GM19328 (cell line): ENCODE measurements around the gene C10orf90.

Experiments
- ATAC-seq: cut with Tn5 transposase; IDR thresholded peaks from one replicate; pipeline ENCODE4 v1.9.1; 2021; ENCODE audit warnings: mild to moderate bottlenecking, moderate library complexity; ENCODE audit not compliant: unreplicated experiment

The C10orf90 gene

DNA sequence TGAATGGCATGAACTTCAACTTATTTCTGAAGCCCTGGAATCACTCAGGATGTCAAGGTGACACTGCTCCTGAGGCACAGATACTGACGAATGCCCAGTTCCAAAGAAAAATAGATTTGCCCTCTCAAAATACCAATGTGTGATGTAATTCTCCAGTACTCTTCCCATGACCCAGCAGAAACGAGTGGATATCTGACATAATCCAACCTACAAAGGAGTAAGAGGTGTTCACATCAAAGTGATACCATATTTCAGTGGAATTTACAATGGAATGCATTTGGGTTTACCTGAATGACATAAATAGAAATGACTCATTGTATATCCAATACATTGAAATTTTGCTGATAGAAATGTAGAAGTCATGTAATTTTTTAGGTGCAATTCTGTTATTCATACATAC, 161.3 kb downstream of the C10orf90 start:
- ATAC-seq: no peak

DNA sequence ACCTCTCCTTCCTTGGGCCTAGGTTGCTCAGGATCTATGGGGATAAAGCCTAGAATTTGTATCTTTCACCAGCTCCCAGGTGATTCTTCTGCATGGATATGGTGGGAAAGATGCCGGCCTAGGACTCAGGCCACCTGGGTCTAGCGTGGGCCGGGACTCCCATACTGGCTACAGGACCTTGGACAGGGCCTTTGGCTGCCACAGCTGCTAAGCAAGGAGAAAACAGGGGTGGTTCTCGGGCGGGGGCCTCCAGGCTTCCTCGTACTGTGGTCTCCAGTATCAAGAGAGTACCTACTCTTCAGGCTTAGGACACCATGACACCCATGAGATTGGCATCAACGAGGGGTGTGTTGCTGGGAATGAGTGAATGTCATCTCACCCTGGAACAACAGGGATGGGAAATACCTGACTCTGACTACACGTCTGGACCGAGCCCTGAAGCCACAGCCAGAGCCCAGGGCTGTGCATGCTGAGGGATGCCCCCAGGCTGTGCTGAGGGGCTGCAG, 161.9 kb downstream of the C10orf90 start:
- ATAC-seq: no peak

DNA sequence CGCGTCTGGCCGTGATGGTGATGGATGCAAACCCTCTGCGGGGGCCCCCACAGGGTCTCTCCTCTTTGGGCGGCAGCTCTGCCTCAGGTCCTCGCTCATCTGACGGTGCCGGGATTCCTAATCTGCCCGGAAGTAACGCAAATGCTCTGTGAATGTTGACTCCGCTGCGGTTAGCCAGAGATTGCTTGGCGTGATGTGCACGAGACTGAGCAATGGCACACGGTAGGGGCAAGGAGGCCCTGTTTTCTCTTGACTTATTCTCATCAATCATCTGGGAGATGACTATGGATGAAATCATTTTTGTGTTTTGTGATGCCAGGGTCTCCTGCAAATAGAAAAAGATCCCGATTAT, 165.8 kb downstream of the C10orf90 start:
- ATAC-seq: no peak

DNA sequence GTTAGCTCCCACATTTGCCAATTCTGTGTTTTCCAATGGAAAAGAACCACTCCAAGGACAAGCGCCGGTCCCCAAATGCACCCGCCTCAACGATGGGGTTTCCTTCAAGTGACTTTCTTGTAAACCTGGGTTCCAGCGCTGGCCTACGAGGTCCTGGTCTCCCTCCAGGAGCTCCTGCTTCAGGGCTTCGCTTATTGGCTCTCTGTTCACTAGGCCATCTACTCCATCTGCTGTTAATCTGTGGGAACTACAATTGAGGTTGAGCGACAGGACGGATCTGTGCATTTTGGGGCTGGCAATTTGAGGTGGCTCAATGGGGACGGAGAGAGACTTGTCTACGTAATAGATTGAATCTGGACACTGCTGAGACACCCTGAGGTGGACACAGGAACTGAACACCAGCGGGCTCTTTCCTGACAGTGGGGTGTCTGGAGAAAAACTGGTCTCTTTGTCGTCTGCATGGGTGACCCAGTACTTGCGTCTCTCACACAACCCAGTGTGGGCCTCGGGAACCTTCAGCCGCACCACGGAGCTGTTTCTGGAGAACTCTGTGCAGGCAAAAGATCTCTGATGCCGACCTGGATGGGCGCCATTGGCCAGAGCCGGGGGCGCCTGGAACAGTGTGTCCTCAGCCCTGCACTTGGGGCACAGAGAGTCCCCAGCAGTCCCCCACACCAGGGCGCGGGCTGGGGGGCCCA, 166.3 kb downstream of the C10orf90 start:
- ATAC-seq: no peak

DNA sequence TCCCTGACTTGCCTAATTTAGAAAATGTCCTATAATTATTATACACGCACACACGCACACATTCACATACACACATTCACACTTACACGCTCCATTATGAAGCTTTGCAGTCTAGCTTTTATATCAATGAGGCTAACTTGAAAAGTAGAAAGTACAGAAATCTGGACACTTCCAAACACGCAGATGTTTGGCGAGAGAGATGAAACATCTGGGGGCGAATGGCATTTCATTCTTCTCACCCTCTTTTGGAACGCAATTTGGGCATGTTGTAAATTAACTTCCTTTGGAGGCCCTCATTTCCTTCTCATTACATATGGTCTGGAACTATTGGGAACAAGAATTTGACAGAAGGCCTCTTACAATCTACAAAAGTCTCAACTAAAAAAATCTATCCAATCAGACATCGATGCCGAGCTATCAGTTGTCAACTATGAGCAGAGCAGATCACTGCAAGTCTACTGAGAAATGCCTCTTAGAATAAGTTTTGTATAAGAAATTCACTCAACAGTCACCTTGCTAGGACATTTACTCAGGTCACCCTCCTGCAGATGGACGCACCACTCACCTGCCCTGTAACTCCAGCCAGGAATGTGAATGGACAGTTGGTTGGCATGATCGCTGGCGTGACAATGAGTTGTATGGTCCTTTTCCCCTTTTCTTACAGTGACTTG, 167.0 kb downstream of the C10orf90 start:
- ATAC-seq: no peak

DNA sequence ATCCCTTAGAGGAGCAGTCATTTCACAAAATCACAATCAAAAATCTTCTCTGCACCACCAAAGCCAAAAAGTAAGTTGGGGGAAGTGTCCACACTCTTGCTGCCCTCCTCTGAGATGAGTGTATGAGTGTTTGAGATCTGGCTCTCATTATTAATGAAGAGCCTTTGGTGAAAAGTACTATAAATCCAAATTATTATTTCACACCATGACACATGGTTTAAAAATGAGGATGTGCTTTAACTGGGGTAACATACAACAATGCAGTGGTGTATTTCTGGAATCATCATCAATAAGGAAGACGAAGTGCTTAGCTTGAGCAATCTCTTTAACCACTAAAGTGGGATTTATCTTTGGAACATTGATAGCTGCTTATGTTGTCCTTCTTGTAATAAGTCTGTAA, 168.1 kb downstream of the C10orf90 start:
- no peak for ATAC-seq

DNA sequence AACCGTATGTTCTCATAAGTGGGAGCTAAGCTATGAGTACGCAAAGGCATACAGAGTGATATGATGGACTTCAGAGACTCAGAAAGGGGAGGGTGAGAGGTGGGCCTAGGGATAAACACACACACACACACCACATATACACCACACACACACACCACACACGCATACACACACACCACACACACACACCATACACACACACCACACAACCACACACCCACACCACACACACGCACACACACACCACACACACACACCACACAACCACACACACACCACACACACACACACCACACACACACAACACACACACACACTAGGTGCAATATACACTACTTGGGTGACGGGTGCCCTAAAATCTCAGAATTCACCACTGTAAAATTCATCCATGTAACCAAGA, 168.7 kb downstream of the C10orf90 start:
- ATAC-seq: no peak

DNA sequence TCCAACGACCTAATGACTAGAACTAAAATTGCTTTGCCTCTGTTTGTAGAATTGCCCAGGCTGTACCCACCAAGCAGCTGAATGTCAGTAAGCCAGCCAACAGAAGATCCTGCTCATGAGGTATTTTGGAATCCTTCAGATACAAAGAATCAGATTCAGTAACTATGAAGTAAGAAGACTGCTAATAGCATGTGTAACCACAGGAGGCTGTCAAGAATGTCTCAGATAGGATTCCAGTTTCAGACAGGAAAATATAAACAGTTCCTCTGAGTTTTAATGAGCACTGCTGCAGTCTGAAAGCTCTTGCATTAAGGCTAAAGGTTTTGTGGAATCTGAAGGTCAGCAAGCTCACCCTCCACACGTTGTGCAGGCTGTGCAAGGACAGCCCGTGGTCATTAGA, 169.6 kb downstream of the C10orf90 start:
- ATAC-seq: no peak

DNA sequence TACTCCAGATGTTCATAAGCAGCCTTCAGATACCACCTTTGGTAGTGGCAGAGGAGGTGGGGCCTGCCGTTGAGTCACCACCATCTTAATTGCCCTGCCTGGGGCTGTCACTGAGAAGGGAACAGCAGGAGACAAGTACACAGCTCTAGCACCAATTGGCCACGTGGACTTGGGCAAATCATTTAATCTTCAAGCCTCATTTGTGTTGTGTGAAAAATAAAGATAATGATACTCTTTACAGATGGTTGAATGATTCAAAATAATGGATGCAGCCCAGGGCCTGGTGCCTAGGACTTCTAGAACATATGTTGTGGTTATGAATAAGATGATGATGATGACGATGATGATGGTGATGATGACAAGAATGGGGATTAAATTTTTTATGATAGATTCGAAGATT, 170.3 kb downstream of the C10orf90 start:
- ATAC-seq: no peak

DNA sequence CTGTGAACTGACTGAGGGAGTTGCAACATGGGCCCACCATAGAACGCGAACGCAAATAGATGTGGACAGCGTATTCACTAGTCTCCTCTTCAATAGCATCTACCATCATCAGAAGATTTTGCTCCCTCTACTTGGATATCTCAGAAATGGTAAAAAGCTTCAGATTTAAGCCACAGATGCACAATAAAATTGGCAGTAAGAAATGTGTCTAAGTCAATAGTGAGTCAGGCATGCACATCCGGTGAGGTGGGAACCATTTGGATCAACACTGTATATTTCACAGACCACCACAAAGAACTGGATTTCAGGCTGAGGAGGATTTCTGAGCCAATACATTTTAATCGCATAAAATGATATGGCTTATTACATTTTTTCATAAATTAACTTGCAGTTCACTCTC, 170.7 kb downstream of the C10orf90 start:
- ATAC-seq: no peak

DNA sequence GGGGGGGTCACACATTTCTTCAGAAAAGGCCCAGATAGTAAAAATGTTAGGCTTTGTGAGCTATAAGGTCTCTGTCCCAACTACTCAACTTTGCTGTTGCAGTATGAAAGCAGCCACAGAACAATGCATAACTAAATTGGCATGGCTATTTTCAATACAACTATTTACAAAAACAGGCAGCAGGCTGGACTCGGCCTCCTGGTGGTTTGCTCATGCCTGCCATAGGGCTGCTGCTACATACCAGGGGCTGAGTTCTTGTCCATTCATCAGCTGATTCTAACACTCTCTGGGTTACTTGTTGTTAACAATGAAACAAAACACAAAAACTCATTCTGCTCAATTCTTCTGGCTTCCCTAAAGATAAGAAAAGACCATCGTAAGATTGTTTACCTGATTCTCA, 172.8 kb downstream of the C10orf90 start:
- ATAC-seq: no peak

DNA sequence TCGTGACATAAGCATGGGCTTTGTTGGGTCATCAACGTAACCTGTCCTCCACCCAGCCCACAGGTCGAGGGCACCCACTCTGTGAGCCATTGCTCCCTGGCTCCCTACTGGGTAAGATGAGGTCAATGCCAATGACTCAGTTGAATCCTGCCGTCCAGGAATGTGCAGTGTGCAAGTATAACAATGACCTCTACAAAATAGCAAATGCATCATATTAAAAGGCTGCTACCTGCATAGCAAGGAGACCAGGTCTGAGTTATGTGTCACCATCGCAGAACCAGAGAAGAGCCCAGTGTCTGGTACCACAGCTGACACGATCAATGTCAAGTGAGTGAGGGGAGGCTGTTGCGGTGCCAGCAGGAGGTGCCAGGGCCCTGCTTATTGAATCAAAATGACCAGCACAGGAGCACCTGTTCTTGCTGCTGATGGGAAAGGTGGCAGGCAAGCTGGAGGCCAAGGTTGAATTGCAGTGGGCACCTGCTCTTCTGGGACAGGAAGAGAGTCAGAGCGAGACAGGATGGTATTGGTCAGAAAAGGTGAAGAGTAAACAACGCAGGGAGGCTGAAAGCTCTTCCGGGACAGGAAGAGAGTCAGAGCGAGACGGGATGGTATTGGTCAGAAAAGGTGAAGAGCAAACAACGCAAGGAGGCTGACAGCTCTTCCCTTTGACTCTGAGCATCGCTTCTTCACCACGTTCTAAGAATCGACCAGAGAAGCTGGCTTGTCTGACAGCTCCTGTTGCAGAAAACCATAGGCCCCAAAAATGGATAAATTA, 173.5 kb downstream of the C10orf90 start:
- no peak for ATAC-seq

DNA sequence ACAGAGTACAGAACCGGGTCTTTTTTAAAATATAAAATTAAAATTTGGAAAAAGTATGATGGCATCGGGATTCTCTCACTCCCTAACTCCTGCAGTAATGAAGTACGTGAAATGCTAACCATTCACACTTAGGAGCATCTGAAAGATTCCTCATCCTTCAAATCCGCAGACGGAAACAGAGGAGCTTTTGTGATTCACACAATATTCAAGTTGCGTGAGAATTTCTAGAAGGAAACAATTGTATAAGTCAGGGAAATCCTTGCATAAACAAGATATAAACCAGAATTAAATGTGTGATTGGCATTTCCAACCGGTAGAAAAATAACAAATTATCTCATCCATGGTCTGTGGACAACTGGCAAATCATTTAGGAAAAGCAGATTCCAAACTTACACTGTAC, 179.0 kb downstream of the C10orf90 start:
- no peak for ATAC-seq

DNA sequence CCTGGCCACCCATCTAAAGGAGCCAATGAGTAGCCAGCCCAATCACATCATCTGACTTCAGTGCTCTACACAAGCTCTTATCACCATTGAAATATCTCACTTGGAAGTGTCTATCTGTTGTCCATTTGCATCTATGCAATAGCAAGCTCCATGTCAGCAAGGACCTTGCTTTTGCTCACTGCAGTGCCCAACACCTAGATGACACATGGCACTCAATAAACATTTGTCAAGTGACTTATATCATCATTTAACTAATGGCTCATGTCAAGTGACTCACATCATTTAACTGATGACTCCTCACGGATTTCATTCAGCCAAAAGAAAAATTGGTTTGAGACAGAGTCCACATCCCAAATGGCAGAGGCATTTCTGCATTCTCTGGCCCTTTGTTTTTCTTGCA, 189.3 kb downstream of the C10orf90 start:
- no peak for ATAC-seq

DNA sequence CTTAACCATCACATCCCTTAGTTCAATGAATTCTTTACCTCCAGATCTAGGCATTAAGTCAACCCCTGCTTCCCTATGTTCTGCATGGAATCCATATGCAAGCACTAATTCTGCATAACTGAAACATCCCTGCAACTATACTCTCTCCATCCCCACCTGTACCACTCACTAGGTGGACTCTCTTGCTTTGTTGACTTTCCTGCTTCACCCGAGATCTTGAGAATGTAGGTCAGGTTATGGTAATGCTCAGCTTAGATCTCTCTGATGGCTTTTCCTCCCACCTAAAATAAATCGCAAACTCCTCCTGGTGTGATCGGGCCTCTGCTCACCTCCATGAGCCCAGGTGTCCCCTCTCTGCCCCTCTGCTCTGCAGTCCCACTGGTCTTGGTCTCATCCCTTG, 189.8 kb downstream of the C10orf90 start:
- ATAC-seq: no peak

DNA sequence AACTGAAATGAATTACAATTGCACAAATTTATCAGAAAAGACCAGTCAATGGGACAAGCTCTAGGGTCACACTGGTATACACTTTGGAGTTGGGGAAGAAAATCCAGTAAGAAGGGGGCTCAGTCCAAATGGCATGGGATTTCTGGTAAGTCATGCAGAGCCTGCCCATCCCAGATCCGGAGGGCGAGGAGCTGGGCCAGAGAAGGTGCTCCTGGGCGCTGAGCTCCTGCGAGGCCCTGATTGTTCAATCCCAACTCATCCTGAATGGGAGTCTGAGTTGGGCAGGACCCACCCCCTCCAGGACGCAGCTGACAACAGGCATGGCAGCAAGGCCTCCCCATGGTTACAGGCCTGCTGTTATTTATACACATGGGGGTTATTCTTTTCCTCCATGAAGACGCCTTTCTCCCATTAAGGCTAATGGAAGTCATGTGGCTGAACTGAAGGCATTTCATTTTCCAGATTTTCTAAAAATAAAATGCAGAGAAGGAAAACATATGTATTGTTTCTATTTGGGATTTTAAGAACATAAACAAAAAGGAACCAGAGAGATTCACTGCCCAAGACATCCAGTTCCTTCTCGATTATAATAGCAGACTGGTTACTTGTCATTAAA, 191.1 kb downstream of the C10orf90 start:
- no peak for ATAC-seq

DNA sequence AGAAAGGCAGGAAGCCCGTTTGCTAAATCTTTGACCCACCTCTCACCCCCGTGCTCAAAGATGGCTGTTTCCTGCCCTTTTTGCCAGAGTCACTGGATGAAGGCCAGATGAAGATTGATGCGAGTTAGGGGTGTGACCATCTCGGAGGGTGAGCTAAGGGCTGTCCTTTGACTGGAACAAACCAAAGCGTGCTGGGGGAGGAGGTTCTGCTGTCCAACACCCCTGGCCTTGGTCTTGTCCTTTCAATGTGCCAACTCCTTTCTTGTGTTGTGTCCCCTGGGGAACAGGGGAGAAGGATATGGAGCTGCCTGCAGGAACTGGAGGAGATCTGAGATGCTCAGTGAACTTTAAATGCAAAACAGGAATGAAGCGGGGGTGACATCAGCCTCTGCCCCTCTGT, 191.9 kb downstream of the C10orf90 start:
- ATAC-seq: no peak

DNA sequence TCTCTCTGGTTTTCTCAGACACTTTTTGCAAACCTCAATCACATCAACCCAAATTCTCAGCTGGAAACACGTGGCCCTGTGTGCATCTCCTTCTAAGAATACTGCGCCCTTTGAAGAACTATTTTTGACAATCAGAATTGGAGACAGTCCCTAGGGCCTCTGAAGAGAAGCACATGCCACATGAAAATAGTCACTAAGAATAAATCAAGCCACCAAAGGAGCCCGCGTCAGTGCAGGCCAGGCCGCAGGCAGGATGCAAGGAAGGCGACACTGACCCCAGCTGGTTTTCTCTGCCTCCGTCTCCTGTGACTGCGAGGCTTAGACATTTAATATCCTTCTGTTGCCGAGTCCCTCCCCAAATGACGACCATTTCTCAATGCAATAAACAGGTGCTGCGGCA, 194.2 kb downstream of the C10orf90 start:
- no peak for ATAC-seq

DNA sequence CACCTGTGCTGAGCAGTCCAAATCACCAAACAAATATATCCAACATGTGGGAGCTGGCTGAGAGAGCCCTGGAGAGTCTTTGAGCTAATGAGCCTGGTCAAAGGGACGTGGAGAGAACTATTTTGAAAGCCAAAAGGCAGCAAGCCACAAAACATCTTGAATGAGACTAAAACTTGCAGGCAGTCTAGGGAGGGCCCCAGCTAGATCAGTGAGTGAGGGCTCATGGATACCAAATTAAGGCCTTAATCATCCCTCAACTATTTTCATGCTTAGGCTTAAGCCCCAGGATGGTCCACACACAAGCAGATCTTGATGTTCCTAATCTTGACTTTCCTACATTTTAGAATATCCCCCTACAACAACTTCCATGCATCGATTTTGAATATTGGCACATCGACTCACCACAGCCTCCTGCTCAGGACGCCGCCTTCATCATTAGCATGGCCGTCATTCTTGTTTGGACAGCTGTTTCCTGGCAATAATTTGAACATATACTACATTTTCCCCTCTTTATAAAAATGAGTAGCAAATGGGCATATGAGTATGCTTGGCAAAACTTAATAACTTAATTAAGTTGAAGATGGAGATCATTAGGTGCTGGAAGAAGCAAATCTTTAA, 195.3 kb downstream of the C10orf90 start:
- ATAC-seq: no peak

DNA sequence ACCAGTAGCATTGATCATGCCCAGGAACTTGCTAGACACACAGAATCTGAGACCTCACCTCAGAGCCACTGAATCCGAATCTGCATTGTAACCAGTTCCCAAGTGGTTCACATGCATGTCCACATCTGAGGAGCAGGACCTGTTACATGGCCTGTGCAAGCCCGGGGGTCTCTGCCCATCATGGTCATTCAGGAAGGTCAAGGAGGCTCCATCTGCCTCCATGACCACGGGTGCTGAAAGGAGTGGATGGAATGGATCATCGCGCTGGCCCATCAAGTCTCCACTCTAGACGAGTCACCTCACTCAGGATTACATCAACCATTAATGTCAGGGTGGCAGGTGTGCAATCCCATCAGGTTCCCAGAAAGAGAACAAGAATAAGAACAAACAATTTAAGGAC, 196.5 kb downstream of the C10orf90 start:
- ATAC-seq: no peak

DNA sequence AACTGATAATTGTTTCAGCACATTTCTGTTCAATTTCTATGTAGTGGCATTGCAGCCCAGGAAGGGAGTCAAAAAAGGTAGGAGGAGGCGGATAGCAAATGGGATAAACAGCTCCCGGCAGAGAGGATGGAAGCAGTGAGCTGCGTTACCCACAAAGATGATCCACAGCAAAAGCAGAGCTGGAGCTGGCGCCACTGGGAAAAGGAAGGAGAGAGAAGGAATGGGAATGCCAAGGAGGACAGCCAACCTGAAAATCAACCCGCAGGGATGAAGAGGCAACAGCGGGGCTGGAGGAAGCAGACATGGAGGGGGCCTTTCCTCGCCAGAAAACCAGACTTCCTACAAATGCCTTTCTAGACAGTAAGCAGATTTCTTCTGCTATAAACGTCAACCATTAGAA, 199.5 kb downstream of the C10orf90 start:
- ATAC-seq: no peak
